GM21717 (cell line): ENCODE data around the gene RLN2.
"Not testable (repeated sequence)": the region's sequence is repeated elsewhere in the genome, so short reads cannot be mapped to it uniquely, and the experiment has no call there.

Experiments
- ATAC-seq: cut with Tn5 transposase; IDR thresholded peaks from one replicate; pipeline ENCODE4 v1.9.1; 2021; ENCODE audit warnings: mild to moderate bottlenecking, moderate library complexity; ENCODE audit not compliant: unreplicated experiment

The RLN2 gene, protein sequence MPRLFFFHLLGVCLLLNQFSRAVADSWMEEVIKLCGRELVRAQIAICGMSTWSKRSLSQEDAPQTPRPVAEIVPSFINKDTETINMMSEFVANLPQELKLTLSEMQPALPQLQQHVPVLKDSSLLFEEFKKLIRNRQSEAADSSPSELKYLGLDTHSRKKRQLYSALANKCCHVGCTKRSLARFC

DNA sequence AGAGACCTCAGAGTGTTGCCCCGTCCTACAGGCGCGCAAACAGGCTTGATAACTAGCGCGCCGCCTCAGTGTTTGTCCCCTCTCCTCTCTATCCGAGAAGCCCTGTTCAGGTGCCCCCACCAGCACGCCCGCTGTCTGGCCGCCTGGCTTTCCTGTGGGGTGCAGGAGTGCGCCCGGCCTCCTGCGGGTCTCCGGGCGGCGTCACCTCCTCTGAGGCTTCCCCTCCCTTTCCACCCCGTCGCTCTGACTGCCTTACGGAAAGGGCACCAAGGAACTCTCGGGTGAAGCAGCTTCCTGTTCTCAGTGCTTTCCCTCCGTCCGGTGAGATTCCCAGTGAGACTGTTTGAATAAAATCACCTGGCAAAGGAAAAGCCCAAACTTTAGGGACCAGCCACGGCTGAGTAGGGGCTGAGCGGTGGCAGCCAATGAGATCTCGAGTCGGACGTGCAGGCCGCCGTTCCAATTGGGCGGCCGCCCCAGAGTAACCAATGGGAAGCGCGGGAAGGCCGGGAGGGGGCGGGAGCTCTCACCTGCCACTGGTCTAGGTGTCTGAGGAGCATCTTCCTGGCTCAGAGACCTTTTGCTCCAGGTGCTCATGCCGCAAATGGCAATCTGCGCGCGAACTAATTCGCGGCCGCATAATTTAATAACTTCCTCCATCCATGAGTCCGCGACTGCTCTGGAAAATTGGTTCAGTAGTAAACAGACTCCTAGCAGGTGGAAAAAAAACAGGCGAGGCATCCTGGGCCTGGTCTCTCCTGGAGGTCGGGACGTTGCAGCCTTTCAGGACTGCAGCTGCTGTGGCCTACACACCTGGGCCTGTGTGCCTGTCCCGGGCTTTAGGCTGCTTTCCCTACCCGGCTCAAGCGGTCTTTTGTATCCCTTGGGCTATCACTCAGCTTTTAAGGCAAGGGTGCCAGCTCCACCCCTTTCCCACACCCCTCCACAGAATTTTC, at the start of gene RLN2:
Gene RLN2, minus strand, starts transcription at position 877 of the 956 bp plus-strand sequence. Its CDS starts 136 bp downstream, at position 741.
- peak; percentile 99 for ATAC-seq

DNA sequence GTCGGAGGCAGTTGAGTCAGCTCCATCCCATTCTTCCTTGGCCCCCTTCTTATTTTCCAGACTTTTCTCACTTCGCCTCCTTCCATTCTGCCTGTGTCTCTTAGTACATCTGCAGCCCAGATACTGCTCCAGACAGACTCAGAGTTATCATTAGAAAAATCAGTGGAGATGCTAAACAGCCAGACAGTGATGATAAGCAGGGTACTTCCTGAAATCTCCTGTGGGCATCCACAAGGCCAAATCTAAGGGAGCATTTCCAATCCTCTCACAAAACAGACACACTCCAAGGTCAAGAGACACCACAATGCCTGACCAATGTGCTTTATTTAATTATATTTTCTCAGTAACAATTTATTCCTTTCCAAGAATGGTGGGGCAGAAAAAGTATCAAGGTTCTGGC, 49.7 kb upstream of the RLN2 start:
- no peak for ATAC-seq

DNA sequence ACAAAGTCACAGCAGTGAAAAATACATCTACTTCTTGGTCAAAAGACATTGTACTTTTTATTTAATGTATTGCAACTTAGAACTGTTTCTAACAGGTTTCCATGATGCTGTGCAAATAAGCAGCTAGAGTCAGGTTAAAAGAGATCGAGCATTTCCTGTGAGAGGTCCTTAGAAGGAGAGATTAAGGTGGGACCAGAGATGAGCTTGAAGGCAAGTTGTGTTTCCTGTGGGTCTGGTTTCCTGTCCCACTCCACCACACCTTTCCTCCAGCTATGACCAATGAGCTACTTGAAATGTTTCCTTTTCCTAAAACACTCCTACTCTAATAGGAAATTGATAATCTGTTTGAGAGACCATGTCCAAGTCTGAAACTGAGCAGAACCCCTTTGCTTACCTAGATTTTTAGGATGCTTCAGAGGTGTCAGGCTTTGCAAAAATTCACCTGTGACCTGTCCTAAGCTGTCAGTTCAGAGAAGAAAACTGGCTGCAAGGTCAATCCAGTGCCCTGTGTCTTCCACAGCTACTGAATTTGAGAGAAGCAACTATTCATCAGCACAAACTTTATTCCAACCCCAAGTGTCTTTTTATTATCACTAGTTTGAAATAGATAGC, 48.2 kb upstream of the RLN2 start:
- ATAC-seq, result no peak

DNA sequence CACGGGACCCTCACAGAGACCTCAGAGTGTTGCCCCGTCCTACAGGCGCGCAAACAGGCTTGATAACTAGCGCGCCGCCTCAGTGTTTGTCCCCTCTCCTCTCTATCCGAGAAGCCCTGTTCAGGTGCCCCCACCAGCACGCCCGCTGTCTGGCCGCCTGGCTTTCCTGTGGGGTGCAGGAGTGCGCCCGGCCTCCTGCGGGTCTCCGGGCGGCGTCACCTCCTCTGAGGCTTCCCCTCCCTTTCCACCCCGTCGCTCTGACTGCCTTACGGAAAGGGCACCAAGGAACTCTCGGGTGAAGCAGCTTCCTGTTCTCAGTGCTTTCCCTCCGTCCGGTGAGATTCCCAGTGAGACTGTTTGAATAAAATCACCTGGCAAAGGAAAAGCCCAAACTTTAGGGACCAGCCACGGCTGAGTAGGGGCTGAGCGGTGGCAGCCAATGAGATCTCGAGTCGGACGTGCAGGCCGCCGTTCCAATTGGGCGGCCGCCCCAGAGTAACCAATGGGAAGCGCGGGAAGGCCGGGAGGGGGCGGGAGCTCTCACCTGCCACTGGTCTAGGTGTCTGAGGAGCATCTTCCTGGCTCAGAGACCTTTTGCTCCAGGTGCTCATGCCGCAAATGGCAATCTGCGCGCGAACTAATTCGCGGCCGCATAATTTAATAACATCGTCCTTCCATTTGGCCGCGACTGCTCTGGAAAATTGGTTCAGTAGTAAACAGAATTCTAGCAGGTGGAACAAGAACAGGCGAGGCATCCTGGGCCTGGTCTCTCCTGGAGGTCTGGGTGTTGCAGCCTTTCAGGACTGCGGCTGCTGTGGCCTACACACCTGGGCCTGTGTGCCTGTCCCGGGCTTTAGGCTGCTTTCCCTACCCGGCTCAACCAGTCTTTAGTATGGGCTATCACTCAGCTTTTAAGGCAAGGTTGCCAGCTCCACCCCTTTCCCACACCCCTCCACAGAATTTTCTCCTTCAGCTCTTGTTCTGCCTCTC, 34.8 kb upstream of the RLN2 start, which contains the start of gene RLN1:
Gene RLN1, minus strand, starts transcription at position 885 of the 990 bp plus-strand sequence. Its CDS starts 130 bp downstream, at position 755.
- peak; percentile 99 for ATAC-seq

DNA sequence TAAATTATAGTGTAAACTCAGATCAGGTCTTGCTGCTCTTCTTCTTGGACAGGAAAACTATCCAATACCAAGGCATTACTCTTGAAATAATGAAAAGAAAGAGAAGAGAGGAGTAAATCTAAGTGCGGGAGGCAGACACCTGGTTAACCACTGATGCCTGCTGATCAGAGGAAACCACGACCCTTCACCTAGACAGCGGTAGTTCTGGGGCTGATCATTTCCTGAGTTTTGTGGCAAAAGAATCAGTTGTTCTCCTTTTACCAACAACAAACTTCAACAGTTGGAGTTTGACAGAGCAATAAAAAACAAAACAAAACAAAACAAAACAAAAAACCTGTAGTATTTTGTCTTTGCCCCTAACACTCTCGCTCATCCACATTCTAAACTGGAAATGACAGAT, 32.2 kb upstream of the RLN2 start:
- no peak for ATAC-seq

DNA sequence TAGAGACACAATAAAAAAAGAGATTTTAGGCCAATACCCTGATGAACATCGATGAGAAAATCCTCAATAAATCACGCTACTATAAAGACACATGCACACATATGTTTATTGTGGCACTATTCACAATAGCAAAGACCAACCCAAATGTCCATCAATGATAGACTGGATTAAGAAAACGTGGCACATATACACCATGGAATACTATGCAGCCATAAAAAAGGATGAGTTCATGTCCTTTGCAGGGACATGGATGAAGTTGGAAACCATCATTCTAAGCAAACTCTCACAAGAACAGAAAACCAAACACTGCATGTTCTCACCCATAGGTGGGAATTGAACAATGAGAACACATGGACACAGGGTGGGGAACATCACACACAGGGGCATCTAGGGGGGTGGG, 26.8 kb upstream of the RLN2 start:
- ATAC-seq, result not testable (repeated sequence)

DNA sequence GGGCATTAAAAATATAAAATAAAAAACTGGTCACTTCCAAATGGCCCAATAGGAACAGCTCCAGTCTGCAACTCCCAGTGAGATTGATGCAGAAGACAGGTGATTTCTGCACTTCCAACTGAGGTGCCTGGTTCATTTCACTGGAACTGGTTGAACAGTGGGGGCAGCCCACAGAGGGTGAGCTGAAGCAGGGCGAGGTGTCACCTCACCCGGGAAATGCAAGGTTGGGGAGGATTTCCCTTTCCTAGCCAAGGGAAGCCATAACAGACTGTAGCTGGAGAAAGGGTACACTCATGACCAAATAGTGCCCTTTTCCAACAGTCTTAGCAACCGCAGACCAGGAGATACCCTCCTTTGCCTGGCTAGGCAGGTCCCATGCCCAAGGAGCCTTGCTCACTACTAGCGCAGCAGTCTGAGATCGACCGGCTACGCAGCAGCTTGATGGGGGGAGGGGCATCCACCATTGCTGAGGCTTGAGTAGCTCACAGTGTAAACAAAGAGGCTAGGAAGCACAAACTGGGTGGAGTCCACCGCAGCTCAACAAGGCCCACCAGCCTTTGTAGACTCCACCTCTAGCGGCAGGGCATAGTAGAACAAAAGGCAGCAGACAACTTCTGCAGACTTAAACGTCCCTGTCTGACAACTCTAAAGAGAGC, 22.5 kb upstream of the RLN2 start:
- no peak for ATAC-seq

DNA sequence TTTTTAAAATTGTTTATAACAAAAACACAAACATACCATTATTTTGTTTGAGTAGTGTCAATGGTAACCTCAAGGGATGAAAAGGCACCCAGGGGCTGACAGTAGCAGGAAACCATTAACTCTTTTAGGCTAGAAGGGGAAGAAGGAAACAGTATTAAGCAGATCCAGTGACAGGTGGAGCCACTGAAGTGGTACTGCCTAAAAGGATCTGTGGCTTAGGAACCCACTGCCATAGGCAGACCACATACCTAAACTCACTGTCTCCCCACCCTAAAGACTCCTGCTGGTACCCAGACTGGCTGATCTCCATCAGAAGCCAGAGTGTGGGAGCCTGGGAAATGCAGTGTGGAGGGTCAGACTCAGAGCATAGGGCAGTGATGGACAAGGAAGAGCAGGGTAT, 21.7 kb upstream of the RLN2 start:
- no peak for ATAC-seq

DNA sequence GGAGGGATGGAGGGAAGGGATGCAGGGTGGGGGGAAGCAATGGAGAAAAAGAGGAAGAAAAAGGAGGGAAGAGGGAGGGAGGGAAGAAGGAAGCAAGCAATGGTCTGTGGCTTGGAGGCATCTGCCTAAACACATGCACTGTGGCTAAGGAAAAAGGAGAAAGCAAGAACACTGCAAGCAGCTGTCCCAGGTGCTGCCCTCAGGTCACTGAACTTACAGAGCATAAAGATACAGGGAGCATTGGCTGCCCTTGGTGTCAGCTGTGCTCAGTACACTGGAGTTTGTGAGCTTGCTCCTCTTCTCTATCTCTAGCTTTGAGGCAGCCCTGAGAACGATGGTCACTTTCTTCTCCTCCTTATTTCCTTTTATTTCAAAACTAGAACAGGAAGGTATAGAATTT, 17.1 kb upstream of the RLN2 start:
- not testable (repeated sequence) for ATAC-seq

DNA sequence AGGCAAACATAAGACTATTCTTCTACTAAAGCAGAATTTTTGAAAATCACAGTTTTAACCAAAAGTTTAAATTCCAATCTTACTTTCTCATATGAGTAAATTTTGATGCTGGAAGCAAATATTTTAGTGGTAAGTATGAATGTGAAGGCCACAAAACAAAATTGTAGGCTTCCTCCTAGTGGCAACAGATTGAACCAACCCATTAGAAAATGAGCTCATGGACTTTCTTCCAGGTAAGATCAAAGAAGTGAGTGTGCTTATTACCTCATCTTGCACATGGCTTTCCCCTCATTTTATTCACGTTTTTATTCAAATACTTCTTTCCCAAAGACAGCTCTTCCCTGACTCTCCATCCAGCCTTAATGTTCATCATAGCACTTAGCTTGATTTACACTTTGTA, 16.5 kb upstream of the RLN2 start:
- no peak for ATAC-seq

DNA sequence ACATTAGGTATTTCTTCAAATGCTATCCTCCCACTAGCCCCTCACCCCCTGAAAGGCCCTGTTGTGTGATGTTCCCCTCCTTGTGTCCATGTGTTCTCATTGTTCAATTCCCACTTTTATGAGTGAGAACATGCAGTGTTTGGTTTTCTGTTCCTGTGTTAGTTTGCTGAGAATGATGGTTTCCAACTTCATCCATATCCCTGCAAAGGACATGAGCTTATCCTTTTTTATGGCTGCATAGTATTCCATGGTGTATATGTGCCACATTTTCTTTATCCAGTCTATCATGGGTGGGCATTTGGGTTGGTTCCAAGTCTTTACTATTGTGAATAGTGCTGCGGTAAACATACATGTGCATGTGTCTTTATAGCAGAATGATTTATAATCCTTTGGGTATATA, 11.9 kb upstream of the RLN2 start:
- ATAC-seq, result not testable (repeated sequence)

DNA sequence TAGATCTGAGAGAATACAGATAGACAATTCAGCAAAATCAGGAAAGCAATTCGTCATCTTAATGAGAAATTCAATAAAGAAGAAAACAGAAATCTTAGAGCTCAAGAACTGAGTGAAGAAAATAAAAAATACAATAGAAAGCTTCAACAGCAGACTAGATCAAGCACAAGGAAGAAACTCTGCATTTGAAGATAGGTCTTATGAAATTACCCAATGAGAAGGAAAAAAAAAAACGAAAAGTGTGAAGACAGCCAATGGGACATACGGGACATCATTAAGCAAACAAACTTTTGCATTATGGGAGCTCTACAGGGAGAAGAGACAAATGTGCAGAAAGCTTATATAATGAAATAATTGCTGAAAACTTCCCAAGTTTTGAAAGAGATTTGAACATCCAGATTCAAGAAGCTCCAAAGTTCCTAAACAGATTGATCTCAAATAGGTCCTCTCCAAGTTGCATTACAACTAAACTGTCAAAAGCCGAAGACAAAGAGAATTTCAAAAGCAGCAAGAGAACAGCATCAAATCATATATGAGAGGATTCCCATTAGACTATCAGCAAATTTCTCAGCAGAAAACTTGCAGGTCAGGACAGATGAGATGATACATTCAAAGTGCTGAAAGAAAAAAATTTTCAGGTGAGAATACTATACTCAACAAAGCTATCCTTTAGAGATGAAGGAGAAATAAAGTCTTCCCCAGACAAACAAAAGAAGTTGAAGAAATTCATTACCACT, 10.8 kb upstream of the RLN2 start:
- no peak for ATAC-seq

DNA sequence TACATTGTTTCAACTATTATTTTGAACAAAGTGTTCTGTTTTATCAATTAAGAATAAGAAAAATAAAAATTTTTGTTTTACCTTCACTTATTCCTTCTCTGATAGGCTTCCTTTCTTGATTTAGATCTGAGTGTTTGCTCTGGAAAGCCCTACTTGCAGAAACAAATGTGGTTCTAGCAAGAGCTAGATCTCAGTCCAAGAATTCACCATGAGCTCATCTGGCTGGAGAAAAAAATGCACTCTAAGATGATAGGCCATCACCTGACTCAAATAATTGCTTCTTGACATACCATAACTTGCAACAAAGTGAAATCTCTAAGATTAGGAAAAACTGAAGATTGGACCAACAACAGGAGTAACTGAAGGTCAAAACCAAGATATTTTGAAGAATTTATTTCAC, 6.3 kb upstream of the RLN2 start:
- no peak for ATAC-seq

DNA sequence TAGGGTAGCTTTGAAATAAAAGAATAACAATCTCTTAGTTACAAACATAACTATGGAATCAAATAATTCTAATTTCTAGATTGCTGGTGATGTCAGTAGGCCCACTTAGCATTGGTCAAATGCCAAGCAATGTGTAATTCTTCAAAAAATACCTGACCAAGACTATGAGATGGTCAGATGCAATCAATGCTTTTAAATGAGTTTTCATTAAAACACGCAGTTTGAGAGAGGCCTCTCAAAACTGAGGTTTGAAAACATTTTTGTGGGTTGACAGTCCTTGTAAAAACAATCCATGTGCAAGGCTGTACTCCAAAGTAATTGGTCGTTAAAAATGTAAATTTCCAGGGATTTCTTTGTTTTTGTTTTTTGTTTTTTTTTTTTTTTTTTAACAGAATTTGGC, 1.2 kb upstream of the RLN2 start:
- no peak for ATAC-seq

DNA sequence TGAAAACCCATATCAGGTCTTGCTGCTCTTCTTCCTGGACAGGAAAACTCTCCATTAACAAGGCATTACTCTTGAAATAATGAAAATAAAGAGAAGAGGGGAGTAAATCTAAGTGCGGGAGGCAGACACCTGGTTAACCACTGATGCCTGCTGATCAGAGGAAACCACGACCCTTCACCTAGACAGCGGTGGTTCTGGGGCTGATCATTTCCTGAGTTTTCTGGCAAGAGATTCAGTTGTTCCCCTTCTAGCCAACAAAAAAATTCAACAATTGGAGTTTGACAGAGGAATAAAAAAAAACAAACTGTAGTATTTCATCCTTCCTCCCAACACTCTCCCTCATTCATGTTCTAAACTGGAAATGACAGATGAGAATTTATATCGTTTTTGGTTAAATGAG, 3.0 kb downstream of the RLN2 start:
- no peak for ATAC-seq

DNA sequence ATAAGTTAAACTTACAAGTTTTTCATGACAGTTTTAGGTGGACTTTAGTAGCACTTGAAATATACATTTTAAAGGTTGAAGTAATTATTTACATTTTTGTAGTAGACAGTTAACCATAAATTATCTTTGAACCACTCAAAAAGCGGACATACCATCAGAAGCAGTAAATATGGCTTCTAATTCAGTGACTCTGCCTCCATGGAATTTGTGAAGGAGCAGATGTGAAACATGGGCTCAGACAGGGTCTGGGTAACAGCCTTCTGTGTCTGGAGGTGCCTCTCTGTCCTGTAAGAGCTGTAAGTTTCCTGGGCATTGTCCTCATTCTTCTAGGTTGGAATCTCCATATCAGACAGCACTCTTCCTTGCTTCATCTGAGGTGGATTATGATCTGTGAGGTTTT, 12.4 kb downstream of the RLN2 start:
- no peak for ATAC-seq

DNA sequence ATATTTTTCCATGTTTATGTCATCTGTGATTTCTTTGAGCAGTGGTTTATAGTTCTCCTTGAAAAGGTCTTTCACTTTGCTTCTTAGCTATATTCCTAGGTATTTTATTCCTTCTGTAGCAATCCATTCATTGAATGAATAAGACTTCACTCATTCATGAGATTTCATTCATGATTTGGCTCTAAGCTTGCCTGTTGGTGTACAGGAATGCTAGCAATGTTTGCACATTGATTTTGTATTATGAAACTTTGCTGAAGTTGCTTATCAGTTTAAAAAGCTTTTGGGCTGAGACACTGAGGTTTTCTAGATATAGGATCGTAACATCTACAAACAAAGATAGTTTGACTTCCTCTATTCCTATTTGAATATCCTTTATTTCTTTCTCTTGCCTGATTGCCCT, 15.9 kb downstream of the RLN2 start:
- no peak for ATAC-seq

DNA sequence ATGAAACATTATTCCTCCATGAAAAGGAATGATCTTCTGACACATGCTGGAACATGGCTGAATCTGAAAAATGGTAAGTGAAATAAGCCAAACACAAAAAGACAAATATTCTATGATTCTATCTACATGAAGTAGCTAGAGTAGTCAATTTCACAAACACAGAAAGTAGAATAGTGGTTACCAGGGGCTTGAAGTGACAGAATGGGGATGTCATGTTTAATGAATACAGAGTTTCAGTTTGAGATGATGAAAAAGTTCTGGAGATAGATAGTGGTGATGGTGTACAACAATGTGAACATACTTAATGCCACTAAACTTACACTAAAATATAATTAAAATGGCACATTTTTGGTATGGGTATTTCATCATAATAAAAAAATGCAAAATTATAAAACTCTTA, 18.3 kb downstream of the RLN2 start:
- ATAC-seq, result no peak

DNA sequence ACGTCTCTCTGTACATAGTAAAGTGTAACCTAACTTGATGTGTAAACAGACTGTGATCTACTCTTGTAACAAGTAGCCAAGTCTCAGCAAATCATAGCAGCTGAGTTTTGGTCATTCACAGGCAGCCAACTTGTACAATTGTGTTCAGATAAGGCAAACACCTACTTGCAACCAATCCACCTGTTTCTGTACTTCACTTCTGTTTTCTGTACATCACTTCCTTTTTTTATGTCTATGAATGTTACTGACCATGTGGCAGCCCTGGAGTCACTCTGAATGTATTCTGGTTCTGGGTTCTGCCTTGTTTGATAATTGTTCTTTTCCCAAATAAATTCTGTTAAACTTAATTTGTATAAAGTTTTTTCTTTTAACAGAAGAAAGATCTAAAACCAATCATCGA, 26.0 kb downstream of the RLN2 start:
- no peak for ATAC-seq
